Mucosa of descending colon (tissue), 3 donors: Measurements from ENCODE around the gene FAM3A. TPM values are rescaled to one million over a fixed set of nuclear protein-coding genes. Genes with fewer than 3 reads are reported as not detected.

Source experiments
- ATAC-seq: fragments of 200-7000 bp; cut with Tn5 transposase; one replicate; pipeline ENCODE4 v1.9.1; 2020; ENCODE audit warnings: mild to moderate bottlenecking, moderate library complexity
- DNase-seq, 3 donors: peaks; one replicate each; pipeline ENCODE4 v3.0.0-alpha.2; 2020
- H3K36me3 ChIP-seq: fragments of 200-600 bp; one replicate; pipeline ENCODE4 v1.8.0; 2021; ENCODE audit warnings: low read depth, mild to moderate bottlenecking
- H3K4me1 ChIP-seq: fragments of 200-600 bp; one replicate; pipeline ENCODE4 v1.8.0; 2021; ENCODE audit warnings: low read depth, mild to moderate bottlenecking
- H3K4me3 ChIP-seq: fragments of 200-600 bp; one replicate; pipeline ENCODE4 v1.8.0; 2021; ENCODE audit warnings: mild to moderate bottlenecking
- H3K9me3 ChIP-seq: fragments of 200-600 bp; one replicate; pipeline ENCODE4 v1.8.0; 2021; ENCODE audit warnings: mild to moderate bottlenecking
- CTCF ChIP-seq: fragments of 200-600 bp; IDR thresholded peaks from one replicate; pipeline ENCODE4 v1.8.0; 2022; ENCODE audit warnings: antibody characterized with exemption, mild to moderate bottlenecking
- intact Hi-C, 2 donors: fragments of 100-400 bp; cut with DNase I in 1 of 2; cut with micrococcal nuclease in 1 of 2; formaldehyde crosslinking; loops; one replicate each; pipeline versions ENCODE4 v1.11.0 to v1.11.1; 2022; cut with DNase I, micrococcal nuclease
- total RNA-seq, 3 donors: library from RNA; stranded (reverse); fragmentation: NEBNext Ultra II Directional in 2 of 3; extraction: Animal tissue kit (Norgen Biotek cat#: 25700) in 2 of 3; gene quantifications; one replicate each; pipeline versions ENCODE4 v1.2.1 to v1.2.4, GENCODE V29; 2021 to 2023
- donor health status: DM: no; HTN: no; CAD: no; lungs with moderate emphysema.
- donor health status: DM: no; HTN: no; CAD: no.
- donor health status: DM: no; HTN: yes; CAD: no.

Gene FAM3A
- total RNA-seq, 3 donors from 2014 or later, result 52.5 to 75.6 (median 64.8) TPM

- peak in 2 of 3 donors; percentile 61 to 64 for DNase-seq
- Histone ChIP-seq H3K9me3 (no peaks in the 10 kb centered on the region), H3K36me3 (no peaks in the 10 kb centered on the region), H3K4me3 (peak overlapping the region; percentile 38), H3K4me1 (no peaks in the 10 kb centered on the region)
- intact Hi-C loops, result no loop called here
- no peak for TF ChIP-seq CTCF
- peak; percentile 76 for ATAC-seq
Measured at GRCh38 chrX:154458954-154459778, 56.9 kb downstream of the FAM3A start.

GRCh38 chrX:154458116-154458953 is 57.7 kb downstream of the FAM3A start, which contains the start of gene PLXNA3:
Gene PLXNA3, plus strand, starts transcription at chrX:154458281. Its CDS starts 1,903 bp downstream, at chrX:154460184.
- H3K4me1 ChIP-seq, result no peaks in the 10 kb centered on the region
- H3K4me3 ChIP-seq, result peak within 1 kb of the TSS; percentile 38
- no peaks in the 10 kb centered on the region for H3K9me3 ChIP-seq
- ATAC-seq, result peak; percentile 69
- peak in 2 of 3 donors; percentile 57 to 77 for DNase-seq
- intact Hi-C loops, result no loop called here
- H3K36me3 ChIP-seq, result no peaks in the 10 kb centered on the region
- no peak for TF ChIP-seq CTCF

GRCh38 chrX:154457491-154458115 is 58.4 kb downstream of the FAM3A start:
- TF ChIP-seq CTCF, result no peak
- DNase-seq, result peak; percentile 58 to 79 (median 78)

More at GRCh38 chrX:154457491-154458115, 58.4 kb downstream of the FAM3A start:
- H3K36me3 ChIP-seq, result no peaks in the 10 kb centered on the region
- H3K9me3 ChIP-seq, result no peaks in the 10 kb centered on the region
- peak overlapping the region; percentile 38 for H3K4me3 ChIP-seq
- peak; percentile 77 for ATAC-seq
- H3K4me1 ChIP-seq, result no peaks in the 10 kb centered on the region
- intact Hi-C loops, result no loop called here

Other genes starting within 250 kb of the FAM3A start
- not detected for gene TEX28, start 221.1 kb downstream of the FAM3A start, total RNA-seq
- gene TKTL1, start 220.4 kb downstream of the FAM3A start, total RNA-seq, result not detected
- 1,000 to 10,000 TPM in 1 of 3 donors, 100 to 1,000 TPM in 2; 164 to 4,590 (median 513) TPM for gene FLNA, start 141.6 kb downstream of the FAM3A start, total RNA-seq
- 10 to 100 TPM; 32.3 to 73.0 (median 41.0) TPM for gene EMD, start 136.9 kb downstream of the FAM3A start, total RNA-seq
- gene RPL10, start 117.9 kb downstream of the FAM3A start, total RNA-seq, result 1,000 to 10,000 TPM; 2,179 to 2,606 (median 2,424) TPM
- 10 to 100 TPM; 18.1 to 30.8 (median 25.6) TPM for gene DNASE1L1, start 107.0 kb downstream of the FAM3A start, total RNA-seq
- 10 to 100 TPM; 38.2 to 44.7 (median 43.2) TPM for gene TAFAZZIN, start 104.7 kb downstream of the FAM3A start, total RNA-seq
- 10 to 100 TPM; 78.1 to 95.8 (median 95.2) TPM for gene ATP6AP1, start 87.6 kb downstream of the FAM3A start, total RNA-seq
- 100 to 1,000 TPM in 1 of 3 donors, 10 to 100 TPM in 2; 67.1 to 117 (median 68.1) TPM for gene GDI1, start 79.1 kb downstream of the FAM3A start, total RNA-seq
- 10 to 100 TPM; 46.2 to 65.1 (median 50.5) TPM for gene FAM50A, start 72.1 kb downstream of the FAM3A start, total RNA-seq
- gene PLXNA3, start 58.0 kb downstream of the FAM3A start, total RNA-seq, result 10 to 100 TPM; 24.8 to 66.1 (median 51.7) TPM
- gene LAGE3, start 37.0 kb downstream of the FAM3A start, total RNA-seq, result 10 to 100 TPM; 10.7 to 18.5 (median 13.9) TPM
- 10 to 100 TPM; 29.2 to 41.6 (median 32.3) TPM for gene UBL4A, start 29.6 kb downstream of the FAM3A start, total RNA-seq
- gene SLC10A3, start 25.6 kb downstream of the FAM3A start, total RNA-seq, result 10 to 100 TPM; 26.2 to 30.6 (median 28.0) TPM
- 10 to 100 TPM; 28.0 to 34.4 (median 33.9) TPM for gene G6PD, start 30.6 kb upstream of the FAM3A start, total RNA-seq
- 10 to 100 TPM; 26.7 to 36.3 (median 30.3) TPM for gene IKBKG, start 31.4 kb upstream of the FAM3A start, total RNA-seq
- not detected for gene CTAG1A, start 68.9 kb upstream of the FAM3A start, total RNA-seq
- gene CTAG1B, start 103.0 kb upstream of the FAM3A start, total RNA-seq, result not detected
- not detected for gene CTAG2, start 137.3 kb upstream of the FAM3A start, total RNA-seq
- gene GAB3, start 234.8 kb upstream of the FAM3A start, total RNA-seq, result 1 to 10 TPM; 1.3 to 3.4 (median 2.5) TPM
- gene DKC1, start 246.6 kb upstream of the FAM3A start, total RNA-seq, result 10 to 100 TPM; 29.4 to 36.0 (median 31.7) TPM